HFF-Myc (cell line): ENCODE results near the gene DNM2.

Experiments
- DNase-seq: peaks from one replicate; pipeline ENCODE4 v3.0.0-alpha.2; 2011; ENCODE audit warnings: low read depth; ENCODE audit errors: extremely low read depth
- H3K4me3 ChIP-seq: replicated peaks from 2 replicates; pipeline ENCODE4 v1.5.1; 2011; ENCODE audit warnings: low read depth, mild to moderate bottlenecking, control low read depth, low read length
- CTCF ChIP-seq: IDR thresholded peaks from 2 replicates; pipeline ENCODE4 v1.5.1; 2012; ENCODE audit warnings: mild to moderate bottlenecking, low read depth, low read length, control low read depth; ENCODE audit errors: missing control alignments

DNM2 gene

GRCh38 chr19:10725415-10725814 is 7.5 kb downstream of the DNM2 start:
- no peak for TF ChIP-seq CTCF
- DNase-seq = no peak
- H3K4me3 ChIP-seq = no peak overlapping the region

- DNase-seq = no peak
- TF ChIP-seq CTCF = no peak
These were observed 8.4 kb downstream of the DNM2 start for GRCh38 chr19:10726268-10726667.

GRCh38 chr19:10727685-10728201 is 9.9 kb downstream of the DNM2 start:
- DNase-seq = no peak
- TF ChIP-seq CTCF = no peak
- H3K4me3 ChIP-seq = no peak overlapping the region

More at GRCh38 chr19:10726268-10726667, 8.4 kb downstream of the DNM2 start:
- H3K4me3 ChIP-seq = no peak overlapping the region

GRCh38 chr19:10729411-10729810 is 11.5 kb downstream of the DNM2 start:
- no peak for DNase-seq
- no peak for TF ChIP-seq CTCF
- H3K4me3 ChIP-seq = no peak overlapping the region

- no peak overlapping the region for H3K4me3 ChIP-seq
- no peak for TF ChIP-seq CTCF
These were observed 13.1 kb downstream of the DNM2 start for GRCh38 chr19:10730932-10731331.

GRCh38 chr19:10735741-10736140 is 17.9 kb downstream of the DNM2 start:
- TF ChIP-seq CTCF = no peak
- no peak overlapping the region for H3K4me3 ChIP-seq
- DNase-seq = no peak

More at GRCh38 chr19:10730932-10731331, 13.1 kb downstream of the DNM2 start:
- no peak for DNase-seq

GRCh38 chr19:10736189-10736588 is 18.3 kb downstream of the DNM2 start:
- no peak for TF ChIP-seq CTCF
- no peak overlapping the region for H3K4me3 ChIP-seq
- DNase-seq = no peak
